VCaP (cell line): ENCODE results near the gene IL9R.
"Not testable (repeated sequence)": the region's sequence is repeated elsewhere in the genome, so short reads cannot be mapped to it uniquely, and the experiment has no call there.

ENCODE experiments used
- H3K27ac ChIP-seq: fragments of 450-650 bp; 2 replicates; pipeline ENCODE4 v1.5.1; 2017
- CTCF ChIP-seq: fragments of 450-650 bp; conservative IDR thresholded peaks from 2 replicates; pipeline ENCODE4 v1.5.1; 2017; ENCODE audit warnings: mild to moderate bottlenecking, moderate library complexity

The IL9R gene

GRCh38 chrX:156004256-156004655 lies 6.8 kb downstream of the IL9R start:
- H3K27ac ChIP-seq: no peak overlapping the region
- no peak for TF ChIP-seq CTCF

GRCh38 chrX:156004740-156005139 lies 7.2 kb downstream of the IL9R start:
- H3K27ac ChIP-seq: no peak overlapping the region
- no peak for TF ChIP-seq CTCF

- no peak for TF ChIP-seq CTCF
- no peak overlapping the region for H3K27ac ChIP-seq
Measured at GRCh38 chrX:156005144-156005543, 7.6 kb downstream of the IL9R start.

GRCh38 chrX:156006468-156006867 lies 9.0 kb downstream of the IL9R start:
- H3K27ac ChIP-seq: not testable (repeated sequence)

GRCh38 chrX:156008379-156008778 lies 10.9 kb downstream of the IL9R start:
- not testable (repeated sequence) for H3K27ac ChIP-seq

GRCh38 chrX:156008915-156009314 lies 11.4 kb downstream of the IL9R start:
- H3K27ac ChIP-seq: no peak overlapping the region

GRCh38 chrX:156009691-156010090 lies 12.2 kb downstream of the IL9R start:
- not testable (repeated sequence) for H3K27ac ChIP-seq

More at GRCh38 chrX:156008915-156009314, 11.4 kb downstream of the IL9R start:
- no peak for TF ChIP-seq CTCF

- H3K27ac ChIP-seq: not testable (repeated sequence)
Measured at GRCh38 chrX:156013286-156013953, 15.9 kb downstream of the IL9R start.

GRCh38 chrX:156019846-156020245 lies 22.4 kb downstream of the IL9R start:
- not testable (repeated sequence) for H3K27ac ChIP-seq

GRCh38 chrX:156023002-156023401 lies 25.5 kb downstream of the IL9R start:
- H3K27ac ChIP-seq: not testable (repeated sequence)

- H3K27ac ChIP-seq: not testable (repeated sequence)
Measured at GRCh38 chrX:156024949-156025492, 27.5 kb downstream of the IL9R start.

- not testable (repeated sequence) for H3K27ac ChIP-seq
Measured at GRCh38 chrX:156028653-156029237, 31.2 kb downstream of the IL9R start.

GRCh38 chrX:156029296-156029695 lies 31.8 kb downstream of the IL9R start:
- H3K27ac ChIP-seq: not testable (repeated sequence)

- not testable (repeated sequence) for H3K27ac ChIP-seq
Measured at GRCh38 chrX:156029707-156030442, 32.4 kb downstream of the IL9R start.

GRCh38 chrX:156030474-156030873 lies 33.0 kb downstream of the IL9R start:
- H3K27ac ChIP-seq: not testable (repeated sequence)
